Astrocyte of the cerebellum (primary cell): ENCODE measurements around the gene SLC41A3.

ENCODE experiments used
- DNase-seq: peaks from one replicate; pipeline ENCODE4 v3.0.0-alpha.2; 2011; ENCODE audit warnings: low read depth
- H3K4me3 ChIP-seq: 2 replicates; pipeline ENCODE4 v1.5.1; 2011; ENCODE audit warnings: mild to moderate bottlenecking, low read depth, low read length, moderate library complexity
- in situ Hi-C: cut with HindIII; loops from 2 replicates; pipeline ENCODE4 v1.10.0; 2017; ENCODE audit warnings: low sequenced_read_pairs
- TF ChIP-seq, protein P1 (sequence below): IDR thresholded peaks from 2 replicates; pipeline ENCODE4 v1.5.1; 2012; ENCODE audit warnings: low read length, low read depth, moderate library complexity, mild to moderate bottlenecking; ENCODE audit errors: missing control alignments

Gene SLC41A3

DNA sequence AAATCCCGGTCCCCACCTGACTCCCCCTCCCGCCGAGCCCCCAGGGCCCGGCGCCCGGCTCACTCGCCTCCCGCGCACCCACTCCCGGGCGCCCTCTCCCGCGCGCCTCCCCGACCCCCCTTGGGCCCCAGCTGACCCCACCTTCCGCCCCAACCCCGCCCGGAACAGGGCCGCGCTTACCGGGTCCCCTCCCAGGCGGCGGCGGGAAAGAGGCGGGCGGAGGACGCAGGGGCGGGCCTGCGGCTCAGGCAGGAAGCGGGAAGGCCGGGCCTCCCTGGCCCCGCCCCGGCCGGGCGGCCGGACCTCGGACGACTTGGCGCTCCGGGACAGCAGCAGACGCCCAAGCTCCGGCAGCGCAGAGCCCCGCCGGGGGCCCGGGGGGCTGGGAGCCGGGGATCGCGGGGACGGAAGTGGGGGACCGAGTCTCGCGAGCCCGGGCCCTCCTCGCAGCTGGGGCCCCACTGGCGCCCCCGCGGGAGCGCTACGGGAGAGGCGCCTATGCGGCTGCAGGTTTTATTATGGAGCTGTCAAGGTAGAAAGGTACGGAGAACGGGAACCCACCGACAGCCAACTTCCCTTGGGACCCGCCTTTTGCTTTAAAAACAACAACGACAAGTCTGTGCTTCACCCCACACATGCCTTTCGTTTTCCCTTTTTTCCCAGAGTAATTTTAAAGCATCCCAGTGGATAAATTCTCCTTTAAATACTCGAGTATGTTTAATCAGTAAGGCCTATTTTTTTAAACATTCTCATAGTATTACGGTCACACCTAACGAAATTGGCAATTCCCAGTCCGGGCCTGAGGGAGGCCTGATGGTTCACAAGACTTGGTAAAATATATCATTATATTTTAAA, at the start of gene SLC41A3:
TSS of gene SLC41A3 (minus strand) at position 212 of the 855 bp plus-strand sequence. CDS start 15,905 bp downstream, outside the sequence.
- in situ Hi-C loops = no loop called here
- DNase-seq = peak; percentile 29
- TF ChIP-seq, protein P1, sequence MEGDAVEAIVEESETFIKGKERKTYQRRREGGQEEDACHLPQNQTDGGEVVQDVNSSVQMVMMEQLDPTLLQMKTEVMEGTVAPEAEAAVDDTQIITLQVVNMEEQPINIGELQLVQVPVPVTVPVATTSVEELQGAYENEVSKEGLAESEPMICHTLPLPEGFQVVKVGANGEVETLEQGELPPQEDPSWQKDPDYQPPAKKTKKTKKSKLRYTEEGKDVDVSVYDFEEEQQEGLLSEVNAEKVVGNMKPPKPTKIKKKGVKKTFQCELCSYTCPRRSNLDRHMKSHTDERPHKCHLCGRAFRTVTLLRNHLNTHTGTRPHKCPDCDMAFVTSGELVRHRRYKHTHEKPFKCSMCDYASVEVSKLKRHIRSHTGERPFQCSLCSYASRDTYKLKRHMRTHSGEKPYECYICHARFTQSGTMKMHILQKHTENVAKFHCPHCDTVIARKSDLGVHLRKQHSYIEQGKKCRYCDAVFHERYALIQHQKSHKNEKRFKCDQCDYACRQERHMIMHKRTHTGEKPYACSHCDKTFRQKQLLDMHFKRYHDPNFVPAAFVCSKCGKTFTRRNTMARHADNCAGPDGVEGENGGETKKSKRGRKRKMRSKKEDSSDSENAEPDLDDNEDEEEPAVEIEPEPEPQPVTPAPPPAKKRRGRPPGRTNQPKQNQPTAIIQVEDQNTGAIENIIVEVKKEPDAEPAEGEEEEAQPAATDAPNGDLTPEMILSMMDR = peak; percentile 52
- peak within 1 kb of the TSS; percentile 60 for H3K4me3 ChIP-seq

DNA sequence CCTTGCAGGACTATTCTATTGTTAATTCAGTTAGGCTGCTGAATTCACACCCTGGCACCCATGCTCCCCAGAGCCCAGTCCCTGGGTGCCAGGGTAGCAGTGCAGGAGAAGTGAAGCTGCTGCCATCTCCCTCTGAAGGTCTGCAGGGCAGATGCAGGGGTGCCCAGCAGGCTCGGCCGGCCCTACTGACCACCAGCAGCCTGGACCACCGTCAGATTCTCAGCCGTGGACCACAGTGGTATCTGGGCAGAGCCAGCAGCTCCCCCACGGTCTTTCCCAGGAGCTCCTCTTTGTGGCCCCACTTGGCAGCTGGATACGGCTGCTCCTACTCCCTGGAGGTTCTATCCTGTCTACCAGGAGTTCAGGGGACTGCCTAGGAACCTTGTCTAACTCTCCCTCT, 49.7 kb upstream of the SLC41A3 start:
- H3K4me3 ChIP-seq = no peak overlapping the region
- TF ChIP-seq, protein P1 = no peak
- in situ Hi-C loops = loop anchor here (5.0 kb wide), 1 partner anchor 59 kb away; no protein-coding TSS in a partner anchor
- no peak for DNase-seq

DNA sequence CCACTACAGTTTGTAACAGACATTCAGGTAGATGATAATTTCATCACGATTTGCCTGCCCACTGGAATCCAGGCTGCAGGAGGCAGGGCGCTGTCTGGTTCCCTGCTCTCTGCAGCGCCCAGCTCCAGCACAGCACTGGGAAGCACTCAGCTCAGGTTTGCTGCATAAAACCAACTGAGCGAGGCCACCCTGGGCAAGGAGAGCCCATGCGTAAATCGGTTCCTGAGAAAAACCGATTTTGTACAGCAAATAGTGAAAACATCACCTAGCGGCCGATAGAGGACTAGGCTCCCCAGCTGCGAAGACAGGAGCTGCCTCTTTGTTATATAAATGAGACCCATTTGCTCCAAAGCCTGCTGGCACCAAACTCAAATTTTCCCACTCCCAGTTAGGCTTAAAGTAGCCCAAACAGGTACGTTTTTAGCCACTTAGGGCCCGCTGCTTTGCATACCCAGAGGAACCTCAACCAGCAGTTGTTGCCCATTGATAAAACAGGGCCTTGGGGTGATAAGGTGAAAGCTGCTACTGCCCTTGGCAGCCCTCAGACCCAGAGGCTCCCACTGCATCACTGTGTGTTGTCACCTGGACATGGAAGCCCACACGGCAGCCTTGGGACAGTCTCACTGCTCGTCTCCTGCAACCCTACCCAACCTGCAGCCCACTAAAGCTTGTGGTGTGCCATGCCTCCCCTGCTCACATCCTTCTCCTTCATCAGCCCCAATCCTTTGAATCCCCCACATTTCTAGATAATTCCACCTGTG, 49.0 kb upstream of the SLC41A3 start:
- TF ChIP-seq, protein P1 = peak; percentile 46
- no peak for DNase-seq
- in situ Hi-C loops = loop anchor here (5.0 kb wide), 1 partner anchor 59 kb away; no protein-coding TSS in a partner anchor
- no peak overlapping the region for H3K4me3 ChIP-seq

- TF ChIP-seq, protein P1 = no peak
- in situ Hi-C loops = loop anchor here (5.0 kb wide), 1 partner anchor 60 kb away; no protein-coding TSS in a partner anchor
- DNase-seq = no peak
- no peak overlapping the region for H3K4me3 ChIP-seq
Measured at GRCh38 chr3:126131881-126132750, 48.2 kb upstream of the SLC41A3 start.

DNA sequence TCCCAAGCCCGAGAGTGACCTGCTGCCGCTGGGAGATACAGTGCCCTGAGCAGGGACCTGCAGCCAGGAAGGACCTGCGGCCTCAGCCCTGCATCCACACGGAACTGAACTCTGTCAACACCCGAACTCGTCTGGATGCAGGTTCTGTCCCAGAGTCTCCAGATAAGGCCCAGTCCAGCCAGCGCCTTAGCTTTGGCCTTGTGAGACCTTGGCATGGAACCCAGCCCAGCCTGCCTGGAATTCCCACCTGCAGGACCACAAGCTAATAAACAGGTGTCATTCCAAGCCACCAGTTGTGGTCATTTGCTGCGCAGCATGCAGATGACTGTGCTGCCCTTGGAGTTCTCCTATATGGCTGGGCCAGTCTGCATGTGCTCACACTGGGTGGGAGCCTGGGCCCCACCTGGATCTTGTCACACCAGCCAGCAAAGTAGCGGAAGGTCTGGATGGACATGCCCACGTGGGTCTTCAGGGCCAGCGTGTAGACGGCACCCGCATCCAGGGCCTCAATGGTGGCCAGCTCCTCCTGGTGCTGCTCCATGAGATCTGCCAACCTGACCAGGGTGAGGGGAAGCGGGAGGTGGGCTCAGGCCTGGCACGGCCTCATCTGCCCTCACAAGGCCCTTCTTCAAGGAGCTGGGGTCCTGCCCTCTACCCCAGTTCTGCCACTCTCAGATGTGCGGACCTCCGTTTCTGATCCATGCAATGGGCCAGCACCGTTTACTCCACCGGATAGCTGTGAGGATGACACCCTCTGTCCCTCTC, 47.2 kb upstream of the SLC41A3 start:
- TF ChIP-seq, protein P1 = no peak
- in situ Hi-C loops = loop anchor here (5.0 kb wide), 1 partner anchor 61 kb away; no protein-coding TSS in a partner anchor
- no peak for DNase-seq
- no peak overlapping the region for H3K4me3 ChIP-seq
